Occipital lobe (tissue), 2 donors: ENCODE results near the gene PLEKHA6. TPM values are rescaled to one million over a fixed set of nuclear protein-coding genes. Genes with fewer than 3 reads are reported as not detected.

Source experiments
- DNase-seq: peaks from one replicate; lab custom pipeline; 2025; lab: John Stamatoyannopoulos, UW
- total RNA-seq: library from RNA; depleted of rRNA; stranded (reverse); fragments of >200 nt; gene quantifications from one replicate; pipeline ENCODE4 v1.2.3, GENCODE V29; 2014

Gene PLEKHA6
- total RNA-seq, 1 donor from 2014 or later: 7.5 TPM

GRCh38 chr1:204355913-204356312 lies 3.8 kb downstream of the PLEKHA6 start:
- no peak for DNase-seq

DNA sequence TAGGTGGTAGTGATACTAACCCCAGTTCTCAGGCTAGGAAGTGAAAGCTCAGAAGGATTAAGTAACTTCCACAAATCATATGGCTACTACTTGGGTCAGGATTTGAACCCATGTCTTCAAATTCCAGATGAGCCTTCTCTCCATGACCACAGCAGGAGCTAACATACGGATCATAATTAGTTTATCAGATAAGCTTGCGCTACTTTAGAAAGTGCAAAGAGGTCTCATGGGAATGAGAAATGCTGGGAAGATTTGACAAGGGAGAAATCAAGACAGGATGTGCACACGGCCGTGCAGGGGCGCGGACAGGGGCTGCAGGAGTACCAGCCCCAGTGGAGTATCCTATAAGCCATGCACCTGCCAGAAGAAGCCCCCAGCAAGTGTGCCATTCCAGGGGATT lies 5.2 kb downstream of the PLEKHA6 start:
- DNase-seq: no peak

- DNase-seq: no peak
Measured at GRCh38 chr1:204353213-204353910, 6.4 kb downstream of the PLEKHA6 start.

DNA sequence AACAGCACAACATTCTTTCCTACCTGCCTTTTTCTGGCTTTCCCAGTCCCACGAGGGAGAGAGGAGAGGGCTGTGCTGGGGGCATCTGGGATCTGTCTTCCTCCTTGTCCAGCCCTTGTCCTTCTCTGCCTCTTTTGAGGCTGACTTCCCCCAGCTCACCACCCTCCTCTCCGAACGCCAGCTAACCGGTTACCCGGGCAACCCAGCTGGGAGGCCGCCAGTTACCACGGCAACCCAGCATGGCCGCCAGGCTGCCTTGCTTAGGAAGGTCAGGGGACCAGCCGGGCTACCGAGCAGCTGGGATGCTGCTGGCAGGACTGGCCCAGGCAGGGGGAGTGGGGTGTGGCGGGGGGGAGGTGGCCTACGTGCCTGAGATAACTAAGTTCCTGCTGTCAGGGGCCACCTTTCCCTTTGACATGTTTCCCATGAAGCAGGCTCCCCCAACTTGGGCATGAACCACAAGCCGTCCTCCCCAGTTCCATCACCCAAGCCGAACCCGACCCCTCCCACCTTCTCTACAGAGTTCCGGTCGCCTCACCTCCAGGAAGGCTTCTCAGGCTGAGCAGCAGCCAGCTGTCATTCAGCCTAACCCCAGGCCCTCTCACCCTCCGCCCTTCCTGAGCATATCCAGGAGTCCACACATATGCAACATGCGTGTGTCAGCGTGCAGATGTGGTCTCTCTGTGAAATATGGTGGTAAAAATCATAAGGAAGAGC lies 8.7 kb downstream of the PLEKHA6 start:
- peak; percentile 89 for DNase-seq

GRCh38 chr1:204350312-204350711 lies 9.4 kb downstream of the PLEKHA6 start:
- DNase-seq: no peak

- no peak for DNase-seq
Measured at GRCh38 chr1:204349602-204350001, 10.1 kb downstream of the PLEKHA6 start.

- no peak for DNase-seq
Measured at GRCh38 chr1:204348722-204349121, 11.0 kb downstream of the PLEKHA6 start.

DNA sequence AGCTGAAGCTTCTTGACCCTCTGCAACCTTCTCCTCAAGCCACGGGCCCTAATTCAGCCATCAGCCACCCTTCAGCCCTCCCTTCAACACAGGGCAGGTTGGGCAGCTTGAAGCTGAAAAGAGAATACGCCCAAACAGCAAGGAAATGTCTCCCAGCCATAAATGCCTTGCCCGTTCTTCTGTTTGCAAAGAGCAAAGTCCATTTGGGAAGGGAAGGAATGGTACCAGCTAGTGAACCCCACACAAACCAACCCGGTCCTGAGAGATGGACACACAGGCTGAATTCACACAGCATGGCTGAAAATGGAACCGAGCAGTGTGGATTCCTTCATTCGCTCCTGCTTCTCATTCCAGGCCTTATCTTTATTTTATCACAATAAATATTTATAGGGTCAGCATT lies 11.5 kb downstream of the PLEKHA6 start:
- DNase-seq: no peak

DNA sequence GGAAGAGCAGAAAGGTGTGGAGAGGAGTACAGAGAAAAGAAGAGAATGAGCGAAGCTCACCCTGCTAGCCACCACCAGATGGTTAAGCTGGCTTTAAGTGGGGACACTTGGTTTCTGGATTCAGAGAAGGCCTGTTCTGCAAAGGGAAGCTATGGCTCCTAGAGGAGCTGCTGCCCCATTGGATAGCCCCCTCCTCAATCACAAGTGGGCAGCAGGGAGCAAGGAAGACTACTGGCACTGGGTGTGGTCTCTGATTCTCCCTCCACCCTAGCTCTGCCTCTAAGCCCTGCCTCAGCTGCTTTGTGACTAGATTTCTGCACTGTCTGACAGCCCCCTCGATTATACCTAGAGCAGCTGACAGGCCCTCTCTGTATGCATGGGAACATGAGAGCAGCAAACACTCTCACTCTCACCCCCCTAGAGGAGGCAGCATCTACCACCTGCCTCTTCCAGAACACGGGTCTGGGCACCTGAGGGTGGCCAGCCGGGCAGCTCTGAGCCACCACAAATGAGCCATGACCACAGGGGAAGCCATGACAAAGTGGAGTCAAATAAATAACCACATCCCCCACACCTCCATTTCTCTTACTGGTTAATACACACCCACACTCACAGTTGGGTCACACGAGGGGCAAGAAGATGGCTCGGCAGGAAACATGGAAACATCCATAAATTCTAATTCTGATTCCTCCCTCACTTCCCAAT lies 13.6 kb downstream of the PLEKHA6 start:
- DNase-seq: no peak

GRCh38 chr1:204345438-204345841 lies 14.3 kb downstream of the PLEKHA6 start:
- no peak for DNase-seq

DNA sequence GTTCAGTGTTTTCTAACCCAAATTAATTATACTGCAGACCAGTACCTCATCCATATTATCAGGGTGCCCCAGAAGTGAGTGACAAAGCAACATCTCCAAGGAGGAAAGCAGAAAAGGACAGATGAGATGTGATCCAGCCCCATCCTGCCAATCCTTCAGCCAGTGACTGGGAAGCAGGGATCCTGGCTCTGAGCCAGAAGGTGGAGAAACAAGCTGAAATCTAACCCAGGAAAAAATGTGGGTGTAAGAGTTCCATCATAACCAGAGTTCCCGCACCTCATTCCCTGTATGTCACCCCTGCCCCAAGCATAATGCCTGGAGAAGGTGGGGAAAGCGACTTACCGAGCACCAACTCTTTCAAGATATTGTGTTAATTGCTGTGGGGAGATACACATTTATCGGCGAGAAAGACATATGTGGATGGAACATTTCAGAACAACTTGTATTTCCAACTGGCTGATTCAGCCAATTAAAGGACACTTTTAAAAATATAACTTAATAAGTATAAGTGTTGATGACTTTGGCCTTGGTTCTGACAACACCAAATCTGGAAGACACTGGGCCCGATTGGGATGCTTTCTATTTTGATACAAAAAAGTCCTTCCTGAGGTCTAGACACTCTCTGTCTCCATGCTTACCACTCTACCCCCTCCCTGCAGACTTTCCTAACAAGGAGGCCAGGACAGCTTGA lies 14.9 kb downstream of the PLEKHA6 start:
- DNase-seq: no peak

GRCh38 chr1:204343802-204344201 lies 15.9 kb downstream of the PLEKHA6 start:
- no peak for DNase-seq

- DNase-seq: no peak
Measured at GRCh38 chr1:204343247-204343646, 16.5 kb downstream of the PLEKHA6 start.

DNA sequence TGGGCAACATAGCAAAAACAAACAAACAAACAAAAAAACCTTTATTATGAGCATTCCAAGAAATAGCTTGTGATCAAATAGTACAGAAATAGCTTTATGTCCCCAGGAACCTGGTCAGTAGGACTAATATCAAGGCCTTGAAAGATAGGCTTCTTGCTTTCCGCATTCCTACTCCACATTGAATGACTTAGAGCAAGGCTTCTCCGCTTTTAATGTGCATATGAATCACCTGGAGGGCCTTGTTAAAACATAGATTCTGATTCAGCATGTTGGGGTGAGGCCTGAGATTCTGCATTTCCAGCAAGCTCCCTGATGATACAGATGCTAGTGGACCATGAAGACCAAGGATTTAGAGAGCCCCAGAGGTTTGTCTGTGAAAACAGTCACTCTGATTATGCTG lies 17.4 kb downstream of the PLEKHA6 start:
- DNase-seq: no peak

- DNase-seq: no peak
Measured at GRCh38 chr1:204341380-204341779, 18.3 kb downstream of the PLEKHA6 start.

- no peak for DNase-seq
Measured at GRCh38 chr1:204340081-204340889, 19.4 kb downstream of the PLEKHA6 start.

DNA sequence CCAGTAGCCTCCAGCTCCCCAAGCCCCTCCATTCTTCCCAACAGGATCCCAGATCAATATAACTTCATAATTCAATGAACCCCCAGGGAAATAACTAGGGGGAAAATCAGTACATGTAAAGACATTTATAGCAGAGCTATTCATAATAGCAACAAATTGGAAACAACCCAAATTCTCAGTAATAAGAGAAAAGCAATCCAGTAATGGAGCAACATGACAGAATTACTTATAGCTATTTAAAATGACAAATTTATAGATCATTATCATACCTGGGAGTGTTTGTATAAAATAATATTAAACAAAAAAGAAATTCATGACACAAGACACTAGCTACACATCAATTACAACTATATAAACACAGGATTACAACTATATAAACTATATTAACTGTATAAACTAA lies 20.2 kb downstream of the PLEKHA6 start:
- no peak for DNase-seq

DNA sequence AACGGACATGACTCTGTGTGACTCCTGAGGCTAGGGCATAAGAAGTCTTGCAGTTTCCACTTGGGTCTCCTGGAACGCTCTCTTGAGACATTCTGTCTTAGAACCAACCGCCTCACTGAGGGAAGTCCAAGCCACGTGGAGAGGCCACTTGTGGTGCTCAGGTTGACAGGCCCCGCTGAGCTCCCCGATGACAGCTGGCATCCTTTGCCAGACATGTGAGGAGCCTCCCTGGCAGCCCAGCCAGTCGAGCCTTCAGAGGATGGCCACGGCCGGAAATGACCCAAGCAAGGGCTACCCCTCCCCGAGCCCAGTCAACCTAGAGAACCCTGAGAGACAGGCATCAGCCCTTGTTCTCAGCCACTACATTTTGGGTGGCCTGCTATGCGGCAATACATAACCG lies 20.7 kb downstream of the PLEKHA6 start:
- DNase-seq: no peak

DNA sequence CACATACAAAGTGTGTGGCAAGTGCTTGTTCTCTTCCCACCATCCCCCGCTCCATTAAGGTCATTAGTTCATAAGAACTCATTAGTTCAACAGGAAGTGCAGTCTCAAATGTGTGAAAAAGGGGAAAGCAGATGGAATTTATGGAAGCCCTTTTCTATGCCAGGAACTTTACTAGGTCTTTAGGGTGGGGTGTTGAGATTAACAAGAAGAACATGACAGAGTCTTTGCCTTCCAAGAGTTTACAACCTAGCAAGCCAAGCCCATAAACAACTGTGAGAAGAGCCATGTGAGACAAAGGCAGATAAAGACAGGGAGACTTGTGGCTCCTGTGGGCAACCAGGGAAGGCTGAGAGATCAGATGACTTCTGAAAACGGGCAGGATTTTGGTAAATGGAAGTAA lies 21.4 kb downstream of the PLEKHA6 start:
- no peak for DNase-seq

GRCh38 chr1:204337583-204337982 lies 22.1 kb downstream of the PLEKHA6 start:
- DNase-seq: no peak

- DNase-seq: no peak
Measured at GRCh38 chr1:204337036-204337429, 22.7 kb downstream of the PLEKHA6 start.
